Tibial nerve (tissue), 3 donors: ENCODE data around the gene BAZ1A.

Source experiments
- CTCF ChIP-seq, 5 experiments: fragments of 200-600 bp in 3 of 5; fragments of 450-650 bp in 2 of 5; sonication (generic) in 3 of 5; IDR thresholded peaks; one replicate each; pipeline ENCODE4 v1.5.1; 2016 to 2019; ENCODE audit warnings: antibody characterized with exemption in 5 of 5, mild to moderate bottlenecking in 3 of 5, moderate library complexity in 2 of 5
- POLR2A ChIP-seq, 2 donors: fragments of 450-650 bp; IDR thresholded peaks; one replicate each; pipeline ENCODE4 v1.6.1; 2017; ENCODE audit warnings: antibody characterized with exemption in 2 of 2, mild to moderate bottlenecking in 2 of 2, moderate library complexity in 2 of 2

- TF ChIP-seq CTCF (IDR thresholded peaks at IDR 0.05), result no peak
- TF ChIP-seq POLR2A (IDR thresholded peaks at IDR 0.05), result no peak
Observed at GRCh38 chr14:34913619-34914018, 38.5 kb upstream of the BAZ1A start.
